HG02938 (cell line): ENCODE data around the gene PRDM7.
"Not testable (repeated sequence)": the region's sequence is repeated elsewhere in the genome, so short reads cannot be mapped to it uniquely, and the experiment has no call there.

ENCODE experiments used
- ATAC-seq: cut with Tn5 transposase; IDR thresholded peaks from one replicate; pipeline ENCODE4 v1.9.1; 2021; ENCODE audit warnings: mild to moderate bottlenecking, moderate library complexity; ENCODE audit not compliant: unreplicated experiment

Gene PRDM7

GRCh38 chr16:90072442-90073105, 4.6 kb downstream of the PRDM7 start:
- no peak for ATAC-seq

- no peak for ATAC-seq
Measured at GRCh38 chr16:90070440-90070839, 6.7 kb downstream of the PRDM7 start.

GRCh38 chr16:90061437-90061836, 15.7 kb downstream of the PRDM7 start:
- no peak for ATAC-seq

GRCh38 chr16:90057738-90058173, 19.4 kb downstream of the PRDM7 start:
- no peak for ATAC-seq

- ATAC-seq, result not testable (repeated sequence)
Measured at GRCh38 chr16:90056521-90056920, 20.6 kb downstream of the PRDM7 start.

GRCh38 chr16:90055371-90055770, 21.8 kb downstream of the PRDM7 start:
- no peak for ATAC-seq

GRCh38 chr16:90054554-90054953, 22.6 kb downstream of the PRDM7 start:
- no peak for ATAC-seq

- ATAC-seq, result no peak
Measured at GRCh38 chr16:90053902-90054500, 23.1 kb downstream of the PRDM7 start.

- no peak for ATAC-seq
Measured at GRCh38 chr16:90050969-90051368, 26.2 kb downstream of the PRDM7 start.

- ATAC-seq, result no peak
Measured at GRCh38 chr16:90048737-90049330, 28.3 kb downstream of the PRDM7 start.

- ATAC-seq, result no peak
Measured at GRCh38 chr16:90048347-90048722, 28.8 kb downstream of the PRDM7 start.

- ATAC-seq, result no peak
Measured at GRCh38 chr16:90047714-90048346, 29.3 kb downstream of the PRDM7 start.

GRCh38 chr16:90046971-90047713, 30.0 kb downstream of the PRDM7 start:
- ATAC-seq, result no peak

- no peak for ATAC-seq
Measured at GRCh38 chr16:90046122-90046970, 30.8 kb downstream of the PRDM7 start.

GRCh38 chr16:90044111-90044551, 33.0 kb downstream of the PRDM7 start:
- no peak for ATAC-seq

- no peak for ATAC-seq
Measured at GRCh38 chr16:90043526-90043925, 33.6 kb downstream of the PRDM7 start.

GRCh38 chr16:90042946-90043514, 34.1 kb downstream of the PRDM7 start:
- ATAC-seq, result no peak

- ATAC-seq, result no peak
Measured at GRCh38 chr16:90041896-90042473, 35.1 kb downstream of the PRDM7 start.
